H1 (cell line): ENCODE measurements around the gene SYT2. TPM values are rescaled to one million over a fixed set of nuclear protein-coding genes. Genes with fewer than 3 reads are reported as not detected.

ENCODE experiments used
- CTCF ChIA-PET: fragments of 300-600 bp; sonication (Branson Sonifier 250); formaldehyde crosslinking; loops from one replicate; lab custom pipeline; 2021; ENCODE audit not compliant: partially characterized antibody; lab: Charles Lee
- POLR2A ChIA-PET: fragments of 300-600 bp; sonication (Branson Sonifier 250); formaldehyde crosslinking; loops from one replicate; lab custom pipeline; 2021; ENCODE audit warnings: inconsistent platforms; ENCODE audit not compliant: partially characterized antibody; lab: Charles Lee
- DNase-seq, 2 experiments: peaks; one replicate each; pipeline versions ENCODE4 v3.0.0 to v3.0.0-alpha.2; 2010 to 2022; ENCODE audit warnings: low spot score in 2 of 2, low read depth in 1 of 2, mixed read lengths in 1 of 2
- FAIRE-seq: peaks from 2 replicates; lab custom pipeline; 2011; peaks lifted over from hg19 to GRCh38; lab: Jason Lieb, UNC
- H2AFZ ChIP-seq: 2 replicates; pipeline ENCODE4 v1.8.1; 2012; ENCODE audit warnings: low read length, inconsistent platforms
- H2AK5ac ChIP-seq: 2 replicates; pipeline ENCODE4 v1.6.1; 2013; ENCODE audit warnings: low read depth, low read length
- H2BK120ac ChIP-seq: replicated peaks from 2 replicates; pipeline ENCODE3; 2013; ENCODE audit warnings: low read depth, low read length, inconsistent platforms
- H2BK12ac ChIP-seq: 2 replicates; pipeline ENCODE4 v1.6.1; 2013; ENCODE audit warnings: low read depth, low read length
- H2BK15ac ChIP-seq: 2 replicates; pipeline ENCODE4 v1.6.1; 2013; ENCODE audit warnings: low read length
- H2BK20ac ChIP-seq: 2 replicates; pipeline ENCODE4 v1.6.1; 2013; ENCODE audit warnings: low read length
- H2BK5ac ChIP-seq: 2 replicates; pipeline ENCODE4 v1.6.1; 2013; ENCODE audit warnings: low read depth, low read length
- H3K14ac ChIP-seq: 2 replicates; pipeline ENCODE4 v1.6.1; 2013; ENCODE audit warnings: inconsistent platforms; ENCODE audit not compliant: insufficient read length
- H3K18ac ChIP-seq: 2 replicates; pipeline ENCODE4 v1.6.1; 2013; ENCODE audit warnings: low read length; ENCODE audit errors: extremely low read depth
- H3K23ac ChIP-seq: 2 replicates; pipeline ENCODE4 v1.6.1; 2013; ENCODE audit warnings: inconsistent platforms; ENCODE audit not compliant: insufficient read length
- H3K23me2 ChIP-seq: 2 replicates; pipeline ENCODE4 v1.6.1; 2013; ENCODE audit warnings: low read depth, low read length
- H3K27ac ChIP-seq: 2 replicates; pipeline ENCODE4 v1.6.1; 2011; ENCODE audit warnings: low read depth, low read length, inconsistent platforms
- H3K27me3 ChIP-seq, 4 experiments: replicated peaks in 1 of 4; 1 replicate in 1 of 4; 2 replicates in 3 of 4; pipeline versions ENCODE4 v1.6.1 to v1.8.1; 2011 to 2013; ENCODE audit warnings: low read length in 3 of 4, mild to moderate bottlenecking in 3 of 4, inconsistent platforms in 2 of 4, mixed read lengths in 2 of 4, moderate library complexity in 1 of 4; ENCODE audit not compliant: control insufficient read depth in 3 of 4, insufficient read depth in 3 of 4; ENCODE audit errors: extremely low read depth in 1 of 4
- H3K36me3 ChIP-seq, 4 experiments: 2 replicates each; pipeline versions ENCODE4 v1.6.1 to v1.8.1; 2011 to 2013; ENCODE audit warnings: mild to moderate bottlenecking in 4 of 4, low read length in 3 of 4, moderate library complexity in 2 of 4, control low read depth in 1 of 4, inconsistent platforms in 1 of 4; ENCODE audit not compliant: insufficient read depth in 4 of 4, control insufficient read depth in 2 of 4
- H3K4ac ChIP-seq: replicated peaks from 2 replicates; pipeline ENCODE3; 2013; ENCODE audit warnings: low read length, low read depth, mixed read lengths, inconsistent platforms; ENCODE audit not compliant: insufficient read length
- H3K4me1 ChIP-seq, 4 experiments: replicated peaks in 1 of 4; 1 replicate in 1 of 4; 2 replicates in 3 of 4; pipeline versions ENCODE4 v1.6.1 to v1.8.1; 2011 to 2013; ENCODE audit warnings: low read length in 3 of 4, inconsistent platforms in 2 of 4, mixed read lengths in 1 of 4; ENCODE audit not compliant: insufficient read depth in 4 of 4, control insufficient read depth in 3 of 4
- H3K4me2 ChIP-seq, 2 experiments: 2 replicates each; pipeline versions ENCODE4 v1.6.1 to v1.8.1; 2011 to 2013; ENCODE audit warnings: low read depth in 2 of 2, low read length in 2 of 2, control low read depth in 1 of 2, inconsistent platforms in 1 of 2, mild to moderate bottlenecking in 1 of 2; ENCODE audit not compliant: insufficient read depth in 1 of 2
- H3K4me3 ChIP-seq, 4 experiments: fragments of 200-600, 300-600 bp in 1 of 4; sonication (generic), shearing (Covaris generic), sonication (Bioruptor Twin) in 1 of 4; 2 replicates each; pipeline versions ENCODE4 v1.5.1 to v1.8.1; 2011 to 2016; ENCODE audit warnings: low read length in 4 of 4, low read depth in 3 of 4, control low read depth in 2 of 4, inconsistent platforms in 2 of 4, mild to moderate bottlenecking in 2 of 4, mixed read lengths in 1 of 4, moderate library complexity in 1 of 4; ENCODE audit not compliant: insufficient read depth in 2 of 4; ENCODE audit errors: extremely low read depth in 1 of 4
- H3K56ac ChIP-seq: replicated peaks from 2 replicates; pipeline ENCODE3; 2013; ENCODE audit warnings: low read depth, mild to moderate bottlenecking, mixed read lengths, low read length, inconsistent platforms; ENCODE audit not compliant: insufficient read length
- H3K79me1 ChIP-seq: 2 replicates; pipeline ENCODE4 v1.6.1; 2013; ENCODE audit warnings: low read depth, low read length, control low read depth
- H3K79me2 ChIP-seq, 2 experiments: 2 replicates each; pipeline versions ENCODE4 v1.6.1 to v1.8.1; 2012 to 2013; ENCODE audit warnings: low read length in 2 of 2, mild to moderate bottlenecking in 2 of 2, inconsistent platforms in 1 of 2; ENCODE audit not compliant: insufficient read depth in 2 of 2, control insufficient read depth in 1 of 2
- H3K9ac ChIP-seq, 4 experiments: replicated peaks in 1 of 4; 1 replicate in 1 of 4; 2 replicates in 3 of 4; pipeline versions ENCODE4 v1.6.1 to v1.8.1; 2011 to 2013; ENCODE audit warnings: low read depth in 3 of 4, low read length in 3 of 4, control low read depth in 2 of 4, mild to moderate bottlenecking in 2 of 4, moderate library complexity in 2 of 4, inconsistent platforms in 1 of 4; ENCODE audit errors: extremely low read depth in 1 of 4
- H3K9me3 ChIP-seq, 2 experiments: 2 replicates each; pipeline versions ENCODE4 v1.6.1 to v1.8.1; 2012 to 2013; ENCODE audit warnings: mild to moderate bottlenecking in 2 of 2, moderate library complexity in 2 of 2, control low read depth in 1 of 2, inconsistent platforms in 1 of 2, low read depth in 1 of 2, low read length in 1 of 2, mixed read lengths in 1 of 2; ENCODE audit not compliant: insufficient read depth in 2 of 2
- H4K20me1 ChIP-seq, 2 experiments: replicated peaks in 1 of 2; 2 replicates each; pipeline versions ENCODE3 to v1.8.1; 2011 to 2013; ENCODE audit warnings: inconsistent platforms in 2 of 2, low read length in 2 of 2, mild to moderate bottlenecking in 1 of 2; ENCODE audit not compliant: insufficient read depth in 2 of 2, control insufficient read depth in 1 of 2
- H4K5ac ChIP-seq: 2 replicates; pipeline ENCODE4 v1.6.1; 2013; ENCODE audit warnings: low read length, low read depth, mixed read lengths, inconsistent platforms; ENCODE audit not compliant: insufficient read length
- H4K8ac ChIP-seq: 2 replicates; pipeline ENCODE4 v1.8.0; 2013; ENCODE audit warnings: mild to moderate bottlenecking, moderate library complexity, low read length, inconsistent platforms; ENCODE audit not compliant: insufficient read depth; ENCODE audit errors: extremely low read depth
- H4K91ac ChIP-seq: replicated peaks from 2 replicates; pipeline ENCODE3; 2013; ENCODE audit warnings: low read length, mixed read lengths, inconsistent platforms; ENCODE audit not compliant: insufficient read length
- BRCA1 ChIP-seq: IDR thresholded peaks from 2 replicates; pipeline ENCODE4 v1.6.1; 2012; ENCODE audit warnings: low read depth, low read length, improper control_type of control experiment
- CBX5 ChIP-seq: fragments of 300-800, 300-1000 bp; sonication (generic); IDR thresholded peaks from 2 replicates; pipeline ENCODE4 v1.7.1; 2016; ENCODE audit warnings: antibody characterized with exemption, low read length, low read depth
- NRF1 ChIP-seq: IDR thresholded peaks from 2 replicates; pipeline ENCODE4 v1.6.1; 2011; ENCODE audit warnings: mild to moderate bottlenecking, low read depth, low read length, improper control_type of control experiment
- RBBP5 ChIP-seq: IDR thresholded peaks from 2 replicates; pipeline ENCODE4 v1.7.1; 2012; ENCODE audit warnings: low read depth, mild to moderate bottlenecking, inconsistent platforms, low read length, moderate library complexity, borderline replicate concordance
- RXRA ChIP-seq: IDR thresholded peaks from 2 replicates; pipeline ENCODE4 v1.6.1; 2011; ENCODE audit warnings: low read depth, mild to moderate bottlenecking, low read length, moderate library complexity; ENCODE audit not compliant: insufficient read depth
- SP1 ChIP-seq: IDR thresholded peaks from 2 replicates; pipeline ENCODE4 v1.6.1; 2011; ENCODE audit warnings: low read depth, low read length
- TBP ChIP-seq: IDR thresholded peaks from 2 replicates; pipeline ENCODE4 v1.6.1; 2011; ENCODE audit warnings: low read depth, low read length, improper control_type of control experiment
- YY1 ChIP-seq: IDR thresholded peaks from 2 replicates; pipeline ENCODE4 v1.6.1; 2011; ENCODE audit warnings: low read depth, mild to moderate bottlenecking, low read length
- polyA plus RNA-seq, 7 experiments: library from polyadenylated mRNA; depleted of rRNA in 3 of 7; stranded (reverse) in 5 of 7; unstranded in 2 of 7; fragments of >200 nt in 5 of 7; fragments of 200-250 nt in 2 of 7; gene quantifications; 1 replicate in 5 of 7; 2 replicates in 1 of 7; 4 replicates in 1 of 7; pipeline versions ENCODE4 v1.2.1 to v1.2.3, GENCODE V29; 2011 to 2013; ENCODE audit warnings: missing spikeins in 2 of 7, mixed read lengths in 2 of 7
- total RNA-seq: library from RNA; stranded (reverse); fragmentation: NEBNext Ultra II Directional; extraction: Animal tissue kit (Norgen Biotek cat#: 25700); gene quantifications from 2 replicates; pipeline ENCODE4 v1.2.1, GENCODE V29; 2021

The SYT2 gene
- total and polyA plus RNA-seq, 2 of the 8 experiments (the other 6 are each of a cell fraction or from before 2014, with no cell fraction given) = 2.8 to 11.0 TPM

DNA sequence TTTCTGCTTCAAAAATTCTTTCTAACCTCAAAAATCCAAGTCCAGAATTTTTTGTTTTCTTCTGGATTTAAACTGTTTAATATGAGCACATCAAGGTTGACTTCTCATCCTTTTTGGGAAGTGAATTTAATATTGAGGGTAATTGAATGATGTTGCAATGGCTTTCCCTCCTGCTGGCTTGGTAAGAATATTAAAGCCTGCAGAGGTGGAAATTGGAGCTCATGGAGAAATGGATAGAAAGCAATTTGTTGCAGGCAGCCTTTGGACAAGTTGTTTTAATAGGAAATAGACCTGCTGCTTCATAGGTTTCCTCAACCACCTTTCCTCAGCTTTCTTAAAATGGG, 124.7 kb downstream of the SYT2 start:
- H3K18ac ChIP-seq = no peak overlapping the region
- H4K20me1 ChIP-seq = no peaks in the 10 kb centered on the region
- no peak overlapping the region for H2BK120ac ChIP-seq
- H2AFZ ChIP-seq = no peak overlapping the region
- H3K79me2 ChIP-seq = no peaks in the 10 kb centered on the region
- no peaks in the 10 kb centered on the region; a peak in 1 of 7 replicates for H3K27me3 ChIP-seq
- no peak overlapping the region for H3K27ac ChIP-seq
- TF ChIP-seq NRF1 = no peak
- no peak for TF ChIP-seq RBBP5
- TF ChIP-seq SP1 = no peak
- TF ChIP-seq TBP = no peak
- no peak for TF ChIP-seq RXRA
- TF ChIP-seq YY1 = no peak
- TF ChIP-seq BRCA1 = no peak
- no peak for TF ChIP-seq CBX5
- no peak for FAIRE-seq
- no peak overlapping the region for H2AK5ac ChIP-seq
- no peak overlapping the region for H4K8ac ChIP-seq
- no peaks in the 10 kb centered on the region for H3K9me3 ChIP-seq
- H3K9ac ChIP-seq = no peak overlapping the region
- no peaks in the 10 kb centered on the region for H3K4me1 ChIP-seq
- H3K23me2 ChIP-seq = no peaks in the 10 kb centered on the region
- no peak overlapping the region for H2BK12ac ChIP-seq
- H2BK5ac ChIP-seq = no peak overlapping the region
- ChIA-PET POLR2A (interaction anchor here (0.6 kb wide), 1 partner anchor 423 kb away, joined by 3 read pairs; no protein-coding TSS in a partner anchor), CTCF (interaction anchor here (1.1 to 4.7 kb wide), 6 partner anchors 11 to 73 kb away, joined by 3 to 27 read pairs (median 17); no protein-coding TSS in a partner anchor)
- no peak overlapping the region for H3K56ac ChIP-seq
- H3K79me1 ChIP-seq = no peaks in the 10 kb centered on the region
- no peak overlapping the region for H3K4ac ChIP-seq
- H3K23ac ChIP-seq = no peak overlapping the region
- no peak overlapping the region; the same call in 1 of the 2 replicates for H2BK15ac ChIP-seq
- H4K5ac ChIP-seq = no peak overlapping the region
- DNase-seq = no peak
- H3K14ac ChIP-seq = no peak overlapping the region
- H2BK20ac ChIP-seq = no peak overlapping the region
- no peaks in the 10 kb centered on the region; a peak in 1 of 8 replicates for H3K36me3 ChIP-seq
- H4K91ac ChIP-seq = no peak overlapping the region
- H3K4me3 ChIP-seq = no peak overlapping the region
- H3K4me2 ChIP-seq = no peak overlapping the region
